Measurements from ENCODE around the gene SIPA1L3.
"Not testable (repeated sequence)": the region's sequence is repeated elsewhere in the genome, so short reads cannot be mapped to it uniquely, and the experiment has no call there.

The SIPA1L3 gene, protein sequence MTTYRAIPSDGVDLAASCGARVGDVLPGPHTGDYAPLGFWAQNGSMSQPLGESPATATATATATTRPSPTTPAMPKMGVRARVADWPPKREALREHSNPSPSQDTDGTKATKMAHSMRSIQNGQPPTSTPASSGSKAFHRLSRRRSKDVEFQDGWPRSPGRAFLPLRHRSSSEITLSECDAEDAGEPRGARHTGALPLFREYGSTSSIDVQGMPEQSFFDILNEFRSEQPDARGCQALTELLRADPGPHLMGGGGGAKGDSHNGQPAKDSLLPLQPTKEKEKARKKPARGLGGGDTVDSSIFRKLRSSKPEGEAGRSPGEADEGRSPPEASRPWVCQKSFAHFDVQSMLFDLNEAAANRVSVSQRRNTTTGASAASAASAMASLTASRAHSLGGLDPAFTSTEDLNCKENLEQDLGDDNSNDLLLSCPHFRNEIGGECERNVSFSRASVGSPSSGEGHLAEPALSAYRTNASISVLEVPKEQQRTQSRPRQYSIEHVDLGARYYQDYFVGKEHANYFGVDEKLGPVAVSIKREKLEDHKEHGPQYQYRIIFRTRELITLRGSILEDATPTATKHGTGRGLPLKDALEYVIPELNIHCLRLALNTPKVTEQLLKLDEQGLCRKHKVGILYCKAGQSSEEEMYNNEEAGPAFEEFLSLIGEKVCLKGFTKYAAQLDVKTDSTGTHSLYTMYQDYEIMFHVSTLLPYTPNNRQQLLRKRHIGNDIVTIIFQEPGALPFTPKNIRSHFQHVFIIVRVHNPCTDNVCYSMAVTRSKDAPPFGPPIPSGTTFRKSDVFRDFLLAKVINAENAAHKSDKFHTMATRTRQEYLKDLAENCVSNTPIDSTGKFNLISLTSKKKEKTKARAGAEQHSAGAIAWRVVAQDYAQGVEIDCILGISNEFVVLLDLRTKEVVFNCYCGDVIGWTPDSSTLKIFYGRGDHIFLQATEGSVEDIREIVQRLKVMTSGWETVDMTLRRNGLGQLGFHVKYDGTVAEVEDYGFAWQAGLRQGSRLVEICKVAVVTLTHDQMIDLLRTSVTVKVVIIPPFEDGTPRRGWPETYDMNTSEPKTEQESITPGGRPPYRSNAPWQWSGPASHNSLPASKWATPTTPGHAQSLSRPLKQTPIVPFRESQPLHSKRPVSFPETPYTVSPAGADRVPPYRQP (N-terminal part only)

DNA sequence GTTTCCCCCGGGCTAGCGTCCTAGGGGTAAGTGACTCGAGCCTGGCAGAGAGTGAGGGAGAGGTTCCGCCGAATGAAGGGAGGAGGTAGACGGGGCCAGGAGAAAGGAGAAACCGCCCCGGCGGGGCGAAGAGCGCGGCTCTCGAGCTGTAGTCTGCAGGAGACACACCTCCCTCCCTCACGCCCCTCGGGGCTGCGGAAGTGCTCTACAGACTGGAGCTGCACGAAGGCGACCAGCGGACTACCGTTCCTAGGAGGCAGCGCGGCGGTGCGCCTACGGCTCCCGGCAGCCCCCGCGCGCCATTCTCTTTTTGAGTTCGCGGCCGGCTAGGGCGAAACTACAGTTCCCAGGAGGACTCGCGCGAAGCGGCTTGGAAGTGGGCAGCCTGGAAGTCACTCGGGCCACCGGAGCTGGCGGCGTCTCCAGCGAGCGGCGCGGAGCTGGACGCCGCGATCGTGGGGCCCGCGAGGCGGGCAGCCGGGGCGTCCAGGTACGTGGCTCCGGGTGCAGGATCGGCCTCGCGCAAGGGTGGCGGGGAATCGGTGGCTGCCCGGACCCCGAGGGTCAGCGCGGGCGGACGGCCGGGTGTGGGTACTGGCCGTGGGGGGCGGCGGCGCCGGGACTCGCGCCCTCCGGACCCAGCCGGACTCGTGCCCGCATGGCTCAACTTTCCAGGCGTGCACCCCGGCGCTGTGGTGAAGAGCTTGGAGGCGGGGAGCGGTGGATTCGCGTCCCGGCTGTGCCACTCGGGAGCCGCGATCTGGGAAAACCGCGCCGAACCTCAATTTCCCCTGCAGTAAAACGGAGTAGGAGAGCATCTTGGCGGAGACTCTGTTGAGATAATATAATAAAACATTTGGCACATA is at the start of gene SIPA1L3:
Gene SIPA1L3, plus strand, starts transcription at position 340 of the 866 bp plus-strand sequence. CDS start 174,358 bp downstream, outside the sequence.
- peak within 1 kb of the TSS; percentile 92 for H3K4me3 ChIP-seq (replicated peaks; ENCODE audit: low read depth, low read length)
- DNase-seq (ENCODE audit: extremely low read depth, low read depth), result peak; percentile 85

DNA sequence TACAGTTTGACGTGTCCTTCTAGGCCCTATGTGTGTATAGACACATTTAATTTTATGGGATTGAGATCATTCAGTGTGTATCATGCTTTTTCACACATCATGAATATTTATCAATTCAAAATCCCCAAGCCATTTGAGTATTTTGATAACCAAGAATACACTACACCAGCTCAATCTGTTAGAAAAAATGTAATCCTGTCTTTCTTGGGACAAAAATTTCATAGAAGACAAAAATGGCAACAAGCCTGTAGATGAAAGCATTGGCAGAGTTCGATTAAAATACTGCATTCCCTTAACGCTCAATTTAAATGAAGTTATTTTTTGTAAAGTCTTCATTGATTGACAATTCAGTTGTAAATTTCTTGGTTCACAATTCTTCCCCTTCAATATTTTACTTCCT is 42.5 kb upstream of the SIPA1L3 start:
- no peak for DNase-seq (ENCODE audit: extremely low read depth, low read depth)
- TF ChIP-seq, protein P1, sequence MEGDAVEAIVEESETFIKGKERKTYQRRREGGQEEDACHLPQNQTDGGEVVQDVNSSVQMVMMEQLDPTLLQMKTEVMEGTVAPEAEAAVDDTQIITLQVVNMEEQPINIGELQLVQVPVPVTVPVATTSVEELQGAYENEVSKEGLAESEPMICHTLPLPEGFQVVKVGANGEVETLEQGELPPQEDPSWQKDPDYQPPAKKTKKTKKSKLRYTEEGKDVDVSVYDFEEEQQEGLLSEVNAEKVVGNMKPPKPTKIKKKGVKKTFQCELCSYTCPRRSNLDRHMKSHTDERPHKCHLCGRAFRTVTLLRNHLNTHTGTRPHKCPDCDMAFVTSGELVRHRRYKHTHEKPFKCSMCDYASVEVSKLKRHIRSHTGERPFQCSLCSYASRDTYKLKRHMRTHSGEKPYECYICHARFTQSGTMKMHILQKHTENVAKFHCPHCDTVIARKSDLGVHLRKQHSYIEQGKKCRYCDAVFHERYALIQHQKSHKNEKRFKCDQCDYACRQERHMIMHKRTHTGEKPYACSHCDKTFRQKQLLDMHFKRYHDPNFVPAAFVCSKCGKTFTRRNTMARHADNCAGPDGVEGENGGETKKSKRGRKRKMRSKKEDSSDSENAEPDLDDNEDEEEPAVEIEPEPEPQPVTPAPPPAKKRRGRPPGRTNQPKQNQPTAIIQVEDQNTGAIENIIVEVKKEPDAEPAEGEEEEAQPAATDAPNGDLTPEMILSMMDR (IDR thresholded peaks at IDR 0.05; ENCODE audit: low read depth, low read length, missing control alignments), result no peak
- no peak overlapping the region for H3K4me3 ChIP-seq (replicated peaks; ENCODE audit: low read depth, low read length)

More for the DNA sequence above, at the start of gene SIPA1L3:
- TF ChIP-seq, protein P1 (IDR thresholded peaks at IDR 0.05; ENCODE audit: low read depth, low read length, missing control alignments), result no peak

GRCh38 chr19:37865930-37866329 is 41.1 kb upstream of the SIPA1L3 start:
- not testable (repeated sequence) for DNase-seq (ENCODE audit: extremely low read depth, low read depth)

GRCh38 chr19:37867831-37868230 is 39.2 kb upstream of the SIPA1L3 start:
- no peak overlapping the region for H3K4me3 ChIP-seq (replicated peaks; ENCODE audit: low read depth, low read length)
- TF ChIP-seq, protein P1 (IDR thresholded peaks at IDR 0.05; ENCODE audit: low read depth, low read length, missing control alignments), result no peak
- DNase-seq (ENCODE audit: extremely low read depth, low read depth), result peak; percentile 42

More at GRCh38 chr19:37865930-37866329, 41.1 kb upstream of the SIPA1L3 start:
- not testable (repeated sequence) for H3K4me3 ChIP-seq (replicated peaks; ENCODE audit: low read depth, low read length)

- TF ChIP-seq, protein P1 (IDR thresholded peaks at IDR 0.05; ENCODE audit: low read depth, low read length, missing control alignments), result no peak
- no peak for DNase-seq (ENCODE audit: extremely low read depth, low read depth)
Observed at GRCh38 chr19:37869766-37870340, 37.2 kb upstream of the SIPA1L3 start.

DNA sequence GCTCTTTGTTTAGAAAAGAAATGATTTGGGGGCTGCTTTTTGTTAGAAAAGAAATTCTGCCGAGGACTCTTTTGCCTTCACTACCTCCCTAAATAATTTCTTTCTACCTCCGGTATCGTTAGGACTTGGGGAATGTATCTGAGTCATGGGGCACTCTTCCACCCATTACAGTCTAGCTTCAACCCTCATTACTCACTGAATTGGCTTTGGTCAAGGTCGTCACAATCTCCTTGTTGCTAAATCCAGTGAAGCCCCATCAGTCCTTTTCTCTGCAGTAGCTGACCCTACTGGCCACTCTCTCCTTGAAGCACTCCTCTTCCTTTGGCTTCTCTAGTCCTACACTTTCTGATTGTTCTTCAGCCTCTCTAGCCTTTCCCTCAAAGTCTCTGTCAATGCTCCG is 34.6 kb upstream of the SIPA1L3 start:
- no peak overlapping the region for H3K4me3 ChIP-seq (replicated peaks; ENCODE audit: low read depth, low read length)
- no peak for DNase-seq (ENCODE audit: extremely low read depth, low read depth)
- TF ChIP-seq, protein P1 (IDR thresholded peaks at IDR 0.05; ENCODE audit: low read depth, low read length, missing control alignments), result no peak

More at GRCh38 chr19:37869766-37870340, 37.2 kb upstream of the SIPA1L3 start:
- no peak overlapping the region for H3K4me3 ChIP-seq (replicated peaks; ENCODE audit: low read depth, low read length)

Measured in HFF-Myc (cell line).